Adrenal gland (tissue), 12 donors: Measurements from ENCODE around the gene DAGLB. TPM values are rescaled to one million over a fixed set of nuclear protein-coding genes. Genes with fewer than 3 reads are reported as not detected.
A peak's percentile ranks its signal among the peaks of the same experiment; 100 is the strongest.

Source experiments
- DNase-seq, 7 donors: peaks; one replicate each; pipeline ENCODE4 v3.0.0-alpha.2; 2019 to 2020
- H3K27ac ChIP-seq, 5 donors: fragments of 200-600 bp; sonication (generic) in 4 of 5; 1 replicate in 3 of 5; 2 replicates in 2 of 5; pipeline versions ENCODE4 v1.5.1 to v1.8.0; 2016 to 2020; ENCODE audit warnings: mild to moderate bottlenecking in 1 of 5
- H3K27me3 ChIP-seq: fragments of 200-600 bp; 2 replicates; pipeline ENCODE4 v1.8.0; 2021
- H3K36me3 ChIP-seq, 2 donors: fragments of 200-600 bp; replicated peaks in 1 of 2; 1 replicate in 1 of 2; 2 replicates in 1 of 2; pipeline versions ENCODE4 v1.5.1 to v1.8.0; 2018 to 2022
- H3K4me1 ChIP-seq, 2 donors: fragments of 200-600 bp; replicated peaks in 1 of 2; 1 replicate in 1 of 2; 2 replicates in 1 of 2; pipeline versions ENCODE4 v1.5.1 to v1.8.0; 2018 to 2021
- H3K4me3 ChIP-seq, 4 donors: fragments of 200-600 bp; sonication (generic) in 3 of 4; one replicate each; pipeline ENCODE4 v1.5.1; 2016 to 2018
- H3K9me3 ChIP-seq, 3 donors: fragments of 200-600 bp; sonication (generic) in 1 of 3; replicated peaks in 1 of 3; 1 replicate in 2 of 3; 2 replicates in 1 of 3; pipeline versions ENCODE4 v1.5.1 to v1.8.0; 2016 to 2021
- CTCF ChIP-seq, 6 experiments: fragments of 450-650 bp in 4 of 6; fragments of 200-600 bp in 2 of 6; sonication (generic) in 1 of 6; IDR thresholded peaks; 1 replicate in 5 of 6; 2 replicates in 1 of 6; pipeline versions ENCODE4 v1.5.1 to v1.8.0; 2016 to 2021; ENCODE audit warnings: antibody characterized with exemption in 6 of 6, mild to moderate bottlenecking in 2 of 6, moderate library complexity in 1 of 6
- POLR2A ChIP-seq, 2 donors: fragments of 450-650 bp; IDR thresholded peaks; one replicate each; pipeline ENCODE4 v1.6.1; 2017; ENCODE audit warnings: antibody characterized with exemption in 2 of 2, mild to moderate bottlenecking in 2 of 2, moderate library complexity in 1 of 2
- WGBS, 4 donors: extraction: QIAGEN DNeasy Blood & Tissue Kit in 2 of 4; methylation state at CpG; one replicate each; pipeline versions ENCODE4 v1.1.5 to v1.1.7; 2013 to 2017; 5-methylcytosine and 5-hydroxymethylcytosine counted together
- intact Hi-C, 2 donors: fragments of 100-400 bp; cut with DNase I; formaldehyde crosslinking; loops; one replicate each; pipeline versions ENCODE4 v1.14.1 to v1.15.0; 2022 to 2023
- polyA plus RNA-seq, 3 donors: library from polyadenylated mRNA; stranded (reverse); fragments of 200-250 nt in 2 of 3; fragments of 350-450 nt in 1 of 3; fragmentation: Illumina TruSeq in 1 of 3; extraction: RNeasy Lipid Tissue Mini Kit (QIAGEN cat#74804) in 1 of 3; gene quantifications; one replicate each; pipeline ENCODE4 v1.2.3, GENCODE V29; 2013 to 2014
- total RNA-seq, 9 donors: library from RNA; depleted of rRNA in 4 of 9; stranded (reverse); fragments of >200 nt in 4 of 9; fragments of 120-200 nt in 1 of 9; fragmentation: NEBNext Ultra II Directional in 1 of 9; extraction: Animal tissue kit (Norgen Biotek cat#: 25700) in 1 of 9; gene quantifications; one replicate each; pipeline versions ENCODE4 v1.1.0 to v1.2.4, GENCODE V29; 2013 to 2023
- donor health status: healthy with polysubstance abuse.
- donor health status: Bipolar disorder and iron deficiency.
- donor health status: DM: yes; HTN: yes; CAD: no.
- donor health status: DM: no; HTN: no; CAD: no.
- donor health status: DM: no; HTN: no; CAD: no.
- donor health status: DM: yes; HTN: yes; CAD: no.

The DAGLB gene
- total and polyA plus RNA-seq, 12 donors: 19.8 to 56.7 (median 36.7) TPM

- H3K27ac ChIP-seq: peak overlapping the region in 3 of 5 donors; percentile 33 to 60 (median 47)
- intact Hi-C loops: loop anchor here (10.0 kb wide), 2 partner anchors 271 to 581 kb away; no protein-coding TSS in a partner anchor
- peak; percentile 71 to 89 (median 75) for DNase-seq
- peaks cover 0 to 20% of the 10 kb centered on the region in 2 donors for H3K36me3 ChIP-seq
- H3K4me3 ChIP-seq: no peak overlapping the region
- no peak for TF ChIP-seq POLR2A (IDR thresholded peaks at IDR 0.05)
- peak; percentile 86 to 97 (median 92) for TF ChIP-seq CTCF (IDR thresholded peaks at IDR 0.05)
- peaks cover 10 to 26% of the 10 kb centered on the region in 2 donors for H3K4me1 ChIP-seq
- H3K27me3 ChIP-seq: no peaks in the 10 kb centered on the region
- H3K9me3 ChIP-seq: no peaks in the 10 kb centered on the region
- 33 to 40% (median 37%) methylated on average over 27 of the region's 27 CpGs for WGBS, 4 donors
Observed at GRCh38 chr7:6435486-6436384, 12.0 kb downstream of the DAGLB start.

- WGBS, 4 donors: 77 to 89% (median 83%) methylated on average over 17 of the region's 17 CpGs
- no peaks in the 10 kb centered on the region for H3K27me3 ChIP-seq
- intact Hi-C loops: loop anchor here (10.0 kb wide), 2 partner anchors 269 to 579 kb away; no protein-coding TSS in a partner anchor
- TF ChIP-seq POLR2A (IDR thresholded peaks at IDR 0.05) (no peak), CTCF (IDR thresholded peaks at IDR 0.05) (no peak)
- no peak overlapping the region for H3K4me3 ChIP-seq
- peaks cover 10 to 25% of the 10 kb centered on the region in 2 donors for H3K4me1 ChIP-seq
- H3K9me3 ChIP-seq: no peaks in the 10 kb centered on the region
- DNase-seq: no peak
- peaks cover 0 to 29% of the 10 kb centered on the region in 2 donors for H3K36me3 ChIP-seq
- peak overlapping the region in 2 of 5 donors; percentile 47 to 82 for H3K27ac ChIP-seq
Observed at GRCh38 chr7:6433784-6434615, 13.8 kb downstream of the DAGLB start.

GRCh38 chr7:6432781-6433180 lies 15.0 kb downstream of the DAGLB start:
- Histone ChIP-seq H3K36me3 (peaks cover 0 to 40% of the 10 kb centered on the region in 2 donors), H3K4me1 (peaks cover 10 to 13% of the 10 kb centered on the region in 2 donors), H3K27ac (peak overlapping the region in 1 of 5 donors; percentile 15), H3K4me3 (no peak overlapping the region), H3K9me3 (no peaks in the 10 kb centered on the region), H3K27me3 (no peaks in the 10 kb centered on the region)
- no peak for TF ChIP-seq CTCF (IDR thresholded peaks at IDR 0.05)
- no peak for TF ChIP-seq POLR2A (IDR thresholded peaks at IDR 0.05)
- no peak for DNase-seq
- intact Hi-C loops: loop anchor here (10.0 kb wide), 2 partner anchors 268 to 578 kb away; no protein-coding TSS in a partner anchor
- 68 to 95% (median 81%) methylated on average over 2 to 6 of the region's 6 CpGs for WGBS, 4 donors

GRCh38 chr7:6430974-6431373 lies 16.8 kb downstream of the DAGLB start:
- WGBS, 4 donors: 84 to 93% (median 88%) methylated on average over 12 of the region's 12 CpGs
- Histone ChIP-seq H3K27ac (peak overlapping the region in 2 of 5 donors; percentile 5 to 8), H3K27me3 (no peaks in the 10 kb centered on the region), H3K36me3 (peaks cover 0 to 55% of the 10 kb centered on the region in 2 donors), H3K4me3 (no peak overlapping the region), H3K4me1 (peaks cover 0 to 4% of the 10 kb centered on the region in 2 donors), H3K9me3 (no peaks in the 10 kb centered on the region)
- no peak for TF ChIP-seq POLR2A (IDR thresholded peaks at IDR 0.05)
- no peak for TF ChIP-seq CTCF (IDR thresholded peaks at IDR 0.05)
- no peak for DNase-seq
- intact Hi-C loops: loop anchor here (10.0 kb wide), 2 partner anchors 266 to 576 kb away; no protein-coding TSS in a partner anchor
